ENCODE measurements around the gene PPAN.

PPAN gene, protein sequence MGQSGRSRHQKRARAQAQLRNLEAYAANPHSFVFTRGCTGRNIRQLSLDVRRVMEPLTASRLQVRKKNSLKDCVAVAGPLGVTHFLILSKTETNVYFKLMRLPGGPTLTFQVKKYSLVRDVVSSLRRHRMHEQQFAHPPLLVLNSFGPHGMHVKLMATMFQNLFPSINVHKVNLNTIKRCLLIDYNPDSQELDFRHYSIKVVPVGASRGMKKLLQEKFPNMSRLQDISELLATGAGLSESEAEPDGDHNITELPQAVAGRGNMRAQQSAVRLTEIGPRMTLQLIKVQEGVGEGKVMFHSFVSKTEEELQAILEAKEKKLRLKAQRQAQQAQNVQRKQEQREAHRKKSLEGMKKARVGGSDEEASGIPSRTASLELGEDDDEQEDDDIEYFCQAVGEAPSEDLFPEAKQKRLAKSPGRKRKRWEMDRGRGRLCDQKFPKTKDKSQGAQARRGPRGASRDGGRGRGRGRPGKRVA

GRCh38 chr19:10106100-10106936, at the start of gene PPAN:
TSS of gene PPAN (plus strand) at chr19:10106362. CDS start at chr19:10106395, 33 bp downstream.
- DNase-seq: peak; percentile 94

DNA sequence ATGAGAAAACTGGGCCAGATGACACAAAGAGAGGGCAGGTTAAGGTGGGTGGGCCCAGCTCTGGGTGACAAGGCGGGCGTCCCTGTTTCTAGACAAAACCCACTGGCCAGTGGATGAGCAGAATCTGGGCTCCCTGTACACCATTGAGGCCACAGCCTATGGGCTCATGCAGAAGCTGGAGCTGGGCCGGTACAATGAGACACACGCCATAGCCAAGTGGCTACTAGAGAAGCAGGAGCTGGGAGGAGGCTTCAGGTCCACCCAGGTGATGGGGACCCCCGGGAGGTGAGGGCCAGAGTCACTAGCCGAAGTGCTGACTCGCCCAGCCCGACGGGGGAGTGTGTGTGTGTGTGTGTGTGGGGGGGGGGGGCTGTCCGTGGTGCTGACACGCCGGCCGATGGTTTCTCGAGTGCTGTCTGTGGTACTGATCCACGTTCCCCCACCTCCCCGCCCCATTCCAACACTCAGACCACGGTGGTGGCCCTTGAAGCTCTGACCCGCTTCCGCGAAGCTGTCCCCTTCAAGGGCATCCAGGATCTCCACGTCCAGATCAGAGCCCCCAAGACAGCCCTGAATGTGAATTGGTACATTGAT, 44.3 kb upstream of the PPAN start:
- no peak for DNase-seq

- no peak for DNase-seq
Observed at GRCh38 chr19:10068205-10068604, 38.0 kb upstream of the PPAN start.

DNA sequence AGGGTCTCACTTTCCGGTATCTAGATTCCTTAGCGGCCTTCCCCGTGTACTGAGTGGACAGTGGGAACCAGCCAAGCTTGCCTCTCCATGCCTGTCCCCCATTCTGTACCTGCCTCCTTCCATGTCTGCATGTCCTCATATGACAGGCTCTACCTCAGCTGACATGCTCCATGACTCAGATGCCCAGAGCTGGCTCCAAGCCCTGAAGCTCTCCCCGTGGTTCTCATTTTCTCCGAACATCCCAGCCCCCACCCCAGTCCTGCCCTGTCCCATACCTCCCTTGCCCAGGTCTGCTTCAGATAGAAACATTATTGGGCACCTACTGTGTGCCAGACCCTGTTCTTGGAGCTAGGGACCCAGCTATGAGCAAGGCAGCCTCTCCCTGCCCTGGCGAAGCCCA, 37.1 kb upstream of the PPAN start:
- no peak for DNase-seq

- no peak for DNase-seq
Observed at GRCh38 chr19:10070730-10071446, 35.3 kb upstream of the PPAN start.

- DNase-seq: no peak
Observed at GRCh38 chr19:10074153-10074552, 32.0 kb upstream of the PPAN start.

DNA sequence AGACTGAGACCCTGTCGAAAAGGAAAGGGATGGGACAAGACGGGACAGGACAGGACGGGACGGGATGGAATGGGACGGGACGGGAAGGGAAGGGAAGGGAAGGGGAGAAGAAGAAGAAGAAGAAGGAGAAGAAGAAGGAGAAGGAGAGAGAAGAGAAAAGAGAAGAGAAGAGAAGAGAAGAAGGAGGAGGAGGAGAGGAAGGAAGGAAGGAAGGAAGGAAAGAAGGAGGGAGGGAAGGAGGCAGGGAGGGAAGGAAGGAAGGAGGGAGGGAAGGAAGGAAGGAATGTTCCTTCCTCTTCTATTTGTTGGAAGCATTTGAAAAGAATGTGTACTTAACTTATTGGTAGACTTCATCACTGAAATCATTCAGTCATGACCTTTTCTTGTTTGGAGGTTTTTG, 29.6 kb upstream of the PPAN start:
- DNase-seq: no peak

GRCh38 chr19:10078329-10078728, 27.8 kb upstream of the PPAN start:
- DNase-seq: no peak

DNA sequence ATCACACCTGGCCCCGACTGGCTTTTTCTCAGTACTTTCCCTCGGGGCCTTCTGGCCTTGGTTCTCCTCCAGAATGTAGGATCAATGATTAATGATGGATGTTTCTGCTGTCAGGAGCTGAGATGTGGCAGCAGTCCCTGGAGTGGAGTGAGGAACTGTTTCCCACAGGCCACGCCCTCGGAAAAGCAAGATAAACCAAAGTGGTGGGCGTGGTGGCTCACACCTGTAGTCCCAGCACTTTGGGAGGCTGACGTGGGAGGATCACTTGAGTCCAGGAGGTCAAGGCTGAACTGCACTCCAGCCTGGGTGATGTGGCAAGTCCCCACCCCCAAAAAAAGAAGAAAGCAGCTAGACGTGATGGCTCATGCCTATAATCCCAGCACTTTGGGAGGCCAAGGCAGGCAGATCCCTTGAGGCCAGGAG, 27.1 kb upstream of the PPAN start:
- DNase-seq: no peak

GRCh38 chr19:10083911-10084310, 22.3 kb upstream of the PPAN start:
- DNase-seq: no peak

DNA sequence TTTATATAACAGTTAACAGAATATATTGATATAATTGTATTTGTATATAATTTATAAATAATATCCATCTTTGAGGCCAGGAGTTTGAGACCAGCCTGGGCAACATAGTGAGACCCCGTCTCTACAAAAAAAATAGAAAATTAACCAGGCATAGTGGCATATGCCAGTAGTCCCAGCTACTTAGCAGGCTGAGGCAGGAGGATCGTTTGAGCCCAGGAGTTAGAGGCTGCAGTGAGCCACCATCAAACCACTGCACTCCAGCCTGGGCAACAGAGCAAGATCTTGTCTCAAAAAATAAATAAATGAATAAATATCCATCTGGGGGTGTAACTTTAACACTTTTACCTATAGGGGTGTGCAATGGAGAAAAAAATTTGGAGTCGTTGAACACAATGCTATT, 21.4 kb upstream of the PPAN start:
- DNase-seq: no peak

DNA sequence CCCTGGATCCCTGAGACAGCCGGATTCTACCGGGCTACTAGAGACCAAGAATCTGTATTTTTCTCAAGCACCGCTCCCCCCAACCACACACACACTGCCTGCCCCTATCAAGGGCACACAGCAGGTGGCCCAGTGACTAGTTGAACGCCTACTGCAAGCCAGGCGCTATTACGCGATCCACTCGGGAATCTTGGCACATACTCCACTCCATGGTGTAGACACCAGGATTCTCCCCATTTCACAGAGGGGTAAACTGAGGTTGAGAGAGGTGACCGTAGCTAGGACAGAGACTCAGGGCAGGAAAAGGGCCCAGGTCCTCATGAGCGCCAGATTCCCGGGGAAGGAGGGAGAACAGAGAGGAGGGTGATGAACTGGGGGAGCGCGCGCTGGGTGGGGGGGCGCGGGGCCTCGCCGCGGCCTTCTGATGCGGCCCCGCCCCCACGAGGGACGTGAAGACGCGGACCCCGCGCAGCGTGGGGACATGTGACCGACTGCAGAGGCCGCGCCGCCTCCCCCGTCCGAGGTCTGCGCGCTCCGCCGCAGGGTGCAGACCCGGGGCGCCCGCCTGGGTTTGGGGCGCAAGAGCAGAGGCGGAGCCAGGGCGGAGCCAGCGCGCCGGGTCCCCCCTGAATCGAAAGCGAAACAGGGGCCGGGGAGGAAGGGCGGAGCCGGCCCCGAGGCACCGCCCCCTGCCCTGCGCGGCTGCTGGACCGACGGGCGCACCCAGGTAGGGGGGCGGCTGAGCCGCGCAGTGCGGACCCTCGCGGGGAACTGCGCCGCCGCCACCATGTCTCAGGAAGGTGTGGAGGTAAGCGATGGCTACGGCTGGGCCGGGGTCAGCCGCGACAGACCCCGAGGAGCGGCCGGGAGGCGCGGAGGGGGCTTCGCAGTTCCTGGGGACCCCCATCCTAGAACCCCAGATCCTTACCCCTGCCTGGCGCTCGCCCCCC, 20.2 kb upstream of the PPAN start, which contains the start of gene SHFL:
Gene SHFL (plus strand): TSS at position 677 of the 950 bp plus-strand sequence. CDS start 111 bp downstream, at position 788.
- no peak for DNase-seq

DNA sequence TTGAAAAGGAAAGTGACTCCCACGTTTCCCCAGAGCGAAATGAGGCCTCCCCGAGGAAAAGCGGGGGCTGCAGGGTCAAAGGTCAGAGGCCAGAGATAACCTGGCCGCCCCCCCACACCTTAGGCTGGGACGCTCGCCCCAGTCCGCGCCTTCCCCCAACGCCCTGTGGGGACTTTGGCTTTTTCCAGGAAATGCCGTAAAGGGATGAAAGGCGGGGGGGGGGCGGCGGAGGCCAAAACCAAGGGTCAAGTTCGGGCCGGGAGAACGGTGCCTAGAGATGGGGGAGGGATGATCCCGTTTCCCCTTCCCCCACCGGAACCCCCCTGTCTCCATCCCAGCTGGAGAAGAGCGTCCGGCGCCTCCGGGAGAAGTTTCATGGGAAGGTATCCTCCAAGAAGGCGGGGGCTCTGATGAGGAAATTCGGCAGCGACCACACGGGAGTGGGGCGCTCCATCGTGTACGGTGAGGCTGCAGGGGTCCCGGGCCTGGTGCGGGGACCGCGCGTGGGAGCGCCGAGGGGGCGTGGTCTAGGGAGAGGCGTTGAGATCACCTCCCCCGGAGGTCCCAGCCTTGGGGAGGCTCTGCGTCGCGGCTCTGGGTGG, 19.5 kb upstream of the PPAN start:
- no peak for DNase-seq

- DNase-seq: no peak
Observed at GRCh38 chr19:10087296-10088061, 18.7 kb upstream of the PPAN start.

GRCh38 chr19:10088949-10089554, 17.1 kb upstream of the PPAN start:
- no peak for DNase-seq

- no peak for DNase-seq
Observed at GRCh38 chr19:10089801-10090375, 16.3 kb upstream of the PPAN start.

GRCh38 chr19:10091370-10091687, 14.8 kb upstream of the PPAN start:
- DNase-seq: no peak

GRCh38 chr19:10091895-10092641, 14.1 kb upstream of the PPAN start:
- no peak for DNase-seq
